GM11168 (cell line): ENCODE measurements around the gene PEDS1.
"Not testable (repeated sequence)": the region's sequence is repeated elsewhere in the genome, so short reads cannot be mapped to it uniquely, and the experiment has no call there.

Experiments
- in situ Hi-C: fragments of 300-500 bp; cut with MboI; formaldehyde crosslinking; loops from one replicate; pipeline ENCODE4 v1.12.0; 2022; ENCODE audit warnings: low sequenced_read_pairs; ENCODE audit not compliant: unreplicated experiment

Gene PEDS1

GRCh38 chr20:50138120-50138478, 15.4 kb downstream of the PEDS1 start:
- in situ Hi-C loops, result no loop called here

- in situ Hi-C loops, result not testable (repeated sequence)
These were observed 15.8 kb downstream of the PEDS1 start for GRCh38 chr20:50137702-50138101.

- in situ Hi-C loops, result no loop called here
These were observed 16.5 kb downstream of the PEDS1 start for GRCh38 chr20:50136822-50137599.

- in situ Hi-C loops, result not testable (repeated sequence)
These were observed 18.4 kb downstream of the PEDS1 start for GRCh38 chr20:50135157-50135556.

GRCh38 chr20:50133474-50134217, 19.9 kb downstream of the PEDS1 start:
- in situ Hi-C loops, result no loop called here

- in situ Hi-C loops, result no loop called here
These were observed 20.5 kb downstream of the PEDS1 start for GRCh38 chr20:50133041-50133440.

GRCh38 chr20:50130995-50131394, 22.5 kb downstream of the PEDS1 start:
- in situ Hi-C loops, result no loop called here

- in situ Hi-C loops, result no loop called here
These were observed 23.2 kb downstream of the PEDS1 start for GRCh38 chr20:50130356-50130723.

- in situ Hi-C loops, result no loop called here
These were observed 23.7 kb downstream of the PEDS1 start for GRCh38 chr20:50129662-50130355.

- in situ Hi-C loops, result no loop called here
These were observed 25.0 kb downstream of the PEDS1 start for GRCh38 chr20:50128520-50128905.

GRCh38 chr20:50127587-50128519, 25.7 kb downstream of the PEDS1 start:
- in situ Hi-C loops, result no loop called here

GRCh38 chr20:50126662-50127061, 26.9 kb downstream of the PEDS1 start:
- in situ Hi-C loops, result no loop called here

- in situ Hi-C loops, result no loop called here
These were observed 28.2 kb downstream of the PEDS1 start for GRCh38 chr20:50125279-50125678.

GRCh38 chr20:50124496-50124895, 29.0 kb downstream of the PEDS1 start:
- in situ Hi-C loops, result no loop called here

- in situ Hi-C loops, result no loop called here
These were observed 30.1 kb downstream of the PEDS1 start for GRCh38 chr20:50123418-50123817.

GRCh38 chr20:50122763-50123162, 30.8 kb downstream of the PEDS1 start:
- in situ Hi-C loops, result no loop called here

GRCh38 chr20:50121858-50122271, 31.7 kb downstream of the PEDS1 start:
- in situ Hi-C loops, result no loop called here

- in situ Hi-C loops, result no loop called here
These were observed 32.4 kb downstream of the PEDS1 start for GRCh38 chr20:50120935-50121693.

GRCh38 chr20:50118203-50118602, 35.3 kb downstream of the PEDS1 start:
- in situ Hi-C loops, result no loop called here
